ENCODE measurements around the gene SAMSN1.
A peak's percentile ranks its signal among the peaks of the same experiment; 100 is the strongest.
"Not testable (repeated sequence)": the region's sequence is repeated elsewhere in the genome, so short reads cannot be mapped to it uniquely, and the experiment has no call there.

The SAMSN1 gene

GRCh38 chr21:14531757-14532316, 14.3 kb downstream of the SAMSN1 start:
- no peak for DNase-seq

- DNase-seq = no peak
Measured at GRCh38 chr21:14530592-14530991, 15.5 kb downstream of the SAMSN1 start.

- no peak for DNase-seq
Measured at GRCh38 chr21:14528815-14529214, 17.3 kb downstream of the SAMSN1 start.

- no peak for DNase-seq
Measured at GRCh38 chr21:14527696-14528652, 18.1 kb downstream of the SAMSN1 start.

- no peak for DNase-seq
Measured at GRCh38 chr21:14526836-14527695, 19.0 kb downstream of the SAMSN1 start.

- DNase-seq = no peak
Measured at GRCh38 chr21:14526199-14526598, 19.9 kb downstream of the SAMSN1 start.

GRCh38 chr21:14523234-14523633, 22.9 kb downstream of the SAMSN1 start:
- DNase-seq = no peak

DNA sequence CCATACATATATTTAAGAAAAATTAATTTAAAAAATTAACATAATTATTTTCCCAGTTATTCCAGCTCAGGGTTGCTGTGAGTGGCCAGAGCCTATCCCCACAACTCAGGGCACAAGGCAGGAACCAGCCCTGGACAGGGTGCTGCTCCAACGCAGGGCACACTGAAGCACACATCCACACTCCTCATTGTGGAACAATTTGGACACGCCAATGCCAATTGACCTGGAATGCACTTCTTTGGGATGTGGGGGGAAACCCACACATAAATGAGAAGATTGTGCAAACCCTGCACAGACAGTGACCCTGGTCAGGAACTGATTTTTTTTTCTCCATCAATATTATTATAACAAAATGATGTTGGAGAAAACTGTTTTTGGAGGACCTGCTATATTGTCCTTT, 23.4 kb downstream of the SAMSN1 start:
- DNase-seq = no peak

GRCh38 chr21:14520535-14520934, 25.6 kb downstream of the SAMSN1 start:
- peak in 1 of 56 donors; percentile 8 for DNase-seq

GRCh38 chr21:14519000-14519399, 27.1 kb downstream of the SAMSN1 start:
- DNase-seq = no peak

DNA sequence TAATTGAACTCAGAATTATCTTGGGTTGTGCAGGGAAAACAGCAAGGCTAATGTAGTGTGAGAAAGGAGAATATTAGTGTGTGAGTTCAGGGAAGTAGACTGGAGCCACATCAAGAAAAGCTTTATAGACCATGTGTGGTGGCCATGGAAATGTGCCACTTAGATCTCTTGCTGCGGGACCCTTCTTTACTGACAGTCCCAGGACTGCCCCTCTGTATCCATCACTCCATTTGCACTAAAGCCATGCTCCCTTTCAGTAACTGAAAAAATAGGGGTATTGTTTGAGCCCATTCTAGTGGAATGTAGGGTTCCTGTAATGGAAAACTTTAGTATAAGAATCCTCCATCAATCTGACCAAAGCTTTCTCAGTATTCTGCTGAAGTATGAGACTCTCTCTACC, 32.3 kb downstream of the SAMSN1 start:
- no peak for DNase-seq

GRCh38 chr21:14506859-14507457, 39.2 kb downstream of the SAMSN1 start:
- DNase-seq = not testable (repeated sequence)

DNA sequence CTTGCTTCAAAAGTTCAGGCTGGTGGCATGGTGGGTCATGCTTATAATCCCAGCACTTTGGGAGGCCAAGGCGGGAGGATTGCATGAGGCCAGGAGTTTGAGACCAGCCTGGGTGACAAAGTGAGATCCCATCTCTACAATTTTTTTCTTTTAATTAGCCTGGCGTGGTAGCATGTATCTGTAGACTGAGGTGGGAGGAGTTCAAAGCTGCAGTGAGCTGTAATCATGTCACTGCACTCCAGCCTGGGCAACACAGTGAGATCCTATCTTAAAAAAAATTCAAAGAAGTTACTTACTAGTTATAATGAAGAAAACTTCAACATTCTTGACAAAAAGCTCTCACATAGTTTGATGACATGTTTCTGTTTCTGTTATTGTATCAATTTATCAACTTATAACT, 45.2 kb downstream of the SAMSN1 start:
- DNase-seq = no peak

DNA sequence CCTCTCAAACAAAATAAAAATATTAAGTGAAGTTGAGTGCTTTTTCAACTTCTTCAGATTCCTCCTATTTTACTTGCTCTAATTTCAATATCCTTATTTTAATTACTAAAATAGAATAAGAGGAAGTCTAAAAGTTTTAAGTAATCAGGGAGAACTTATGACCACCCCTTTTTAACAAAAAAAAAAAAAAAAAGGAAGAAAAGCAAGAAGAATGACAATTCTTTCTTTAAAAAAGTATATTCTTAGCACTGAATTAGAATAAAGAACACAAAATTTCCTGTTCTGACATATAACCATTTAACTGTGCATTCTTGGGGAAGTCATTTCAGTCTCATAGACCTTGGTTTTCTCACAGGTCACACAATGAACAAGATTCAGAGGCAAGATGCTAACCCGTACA, 46.8 kb downstream of the SAMSN1 start:
- no peak for DNase-seq

DNA sequence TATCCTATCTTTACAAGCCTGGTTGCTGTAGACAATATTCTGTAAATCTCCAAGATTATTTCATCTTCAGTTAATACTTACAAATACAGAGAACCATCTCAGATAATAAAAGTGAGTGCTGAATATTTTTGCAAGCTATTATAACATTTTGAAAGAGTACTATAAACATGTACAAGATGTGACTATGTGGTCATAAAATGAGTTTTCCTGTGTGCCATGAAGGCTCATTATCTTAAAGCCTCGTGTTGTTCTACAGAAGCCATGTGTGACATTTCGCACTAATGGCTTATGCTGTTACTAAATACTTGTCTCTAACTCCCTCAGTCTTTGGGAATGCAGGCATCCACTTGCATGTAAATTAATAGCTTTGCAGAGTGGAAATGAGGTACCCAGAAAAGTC, 48.3 kb downstream of the SAMSN1 start:
- DNase-seq = no peak

GRCh38 chr21:14495075-14495474, 51.0 kb downstream of the SAMSN1 start:
- DNase-seq = no peak

DNA sequence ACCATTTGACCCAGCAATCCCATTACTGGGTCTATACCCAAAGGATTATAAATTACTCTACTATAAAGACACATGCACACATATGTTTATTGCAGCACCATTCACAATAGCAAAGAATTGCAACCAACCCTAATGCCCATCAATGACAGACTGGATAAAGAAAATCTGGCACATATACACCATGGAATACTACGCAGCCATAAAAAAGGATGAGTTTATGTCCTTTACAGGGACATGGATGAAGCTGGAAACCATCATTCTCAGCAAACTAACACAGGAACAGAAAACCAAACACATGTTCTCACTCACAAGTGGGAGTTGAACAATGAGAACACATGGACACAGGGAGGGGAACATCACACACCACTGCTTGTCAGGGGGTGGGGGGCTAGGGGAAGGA, 51.9 kb downstream of the SAMSN1 start:
- not testable (repeated sequence) for DNase-seq

- no peak for DNase-seq
Measured at GRCh38 chr21:14493731-14494130, 52.4 kb downstream of the SAMSN1 start.

- no peak for DNase-seq
Measured at GRCh38 chr21:14492931-14493330, 53.2 kb downstream of the SAMSN1 start.

DNA sequence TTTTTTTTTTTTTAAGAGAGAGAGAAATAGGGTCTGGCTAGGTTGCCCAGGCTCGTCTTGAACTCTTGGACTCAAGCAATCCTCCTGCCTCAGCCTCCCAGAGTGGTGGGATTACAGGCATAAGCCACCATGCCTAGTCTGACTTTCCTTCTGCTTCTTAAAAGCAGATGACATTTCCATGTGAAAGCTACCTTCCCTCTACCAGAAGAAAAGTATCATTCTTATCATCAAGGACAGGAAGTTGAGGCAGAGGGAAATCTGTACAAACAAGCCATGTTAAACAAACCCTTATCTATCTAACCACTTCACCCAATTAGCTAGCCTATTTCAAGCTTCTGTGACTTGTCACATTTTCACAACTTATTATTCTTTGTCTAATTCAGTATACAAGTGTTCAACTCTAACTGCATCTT, 54.8 kb downstream of the SAMSN1 start:
- no peak for DNase-seq

DNA sequence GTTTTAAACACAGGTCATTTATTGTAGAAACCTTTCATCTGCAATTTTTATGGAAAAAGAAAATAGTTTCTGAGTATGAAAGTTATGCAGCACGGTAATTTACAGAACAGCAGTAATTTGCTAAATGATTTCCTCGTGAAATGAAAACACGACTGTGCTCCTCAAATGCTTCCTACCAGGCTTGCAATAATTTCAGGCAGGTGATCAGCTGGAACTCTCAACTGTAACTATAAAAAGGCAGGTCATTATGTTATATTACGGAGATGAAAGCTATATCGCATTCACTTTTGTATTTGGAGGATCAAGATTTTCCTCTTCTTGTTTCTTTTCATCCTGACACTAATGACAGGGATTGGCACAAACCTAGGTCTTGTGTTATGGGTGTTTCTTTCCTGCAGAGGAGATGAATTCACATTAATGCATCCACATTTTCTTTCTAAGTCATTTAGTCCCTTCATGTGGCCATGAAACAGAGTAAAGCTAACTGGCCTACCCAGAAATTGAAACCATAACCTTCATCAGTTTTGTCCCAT, 57.4 kb downstream of the SAMSN1 start:
- DNase-seq = no peak
